Tibial nerve (tissue), 4 donors: ENCODE data around the gene B4GALT2.

Experiments
- EP300 ChIP-seq, 2 donors: sonication (generic); formaldehyde crosslinking; IDR thresholded peaks; one replicate each; pipeline ENCODE4 v1.6.1; 2017; ENCODE audit warnings: antibody characterized with exemption in 2 of 2, mild to moderate bottlenecking in 1 of 2
- POLR2A ChIP-seq, 2 donors: fragments of 450-650 bp; IDR thresholded peaks; one replicate each; pipeline ENCODE4 v1.6.1; 2017; ENCODE audit warnings: antibody characterized with exemption in 2 of 2, mild to moderate bottlenecking in 2 of 2, moderate library complexity in 2 of 2
- TF ChIP-seq, protein P1 (sequence below), 5 experiments: fragments of 200-600 bp in 3 of 5; fragments of 450-650 bp in 2 of 5; sonication (generic) in 3 of 5; IDR thresholded peaks; one replicate each; pipeline ENCODE4 v1.5.1; 2016 to 2019; ENCODE audit warnings: antibody characterized with exemption in 5 of 5, mild to moderate bottlenecking in 3 of 5, moderate library complexity in 2 of 5

DNA sequence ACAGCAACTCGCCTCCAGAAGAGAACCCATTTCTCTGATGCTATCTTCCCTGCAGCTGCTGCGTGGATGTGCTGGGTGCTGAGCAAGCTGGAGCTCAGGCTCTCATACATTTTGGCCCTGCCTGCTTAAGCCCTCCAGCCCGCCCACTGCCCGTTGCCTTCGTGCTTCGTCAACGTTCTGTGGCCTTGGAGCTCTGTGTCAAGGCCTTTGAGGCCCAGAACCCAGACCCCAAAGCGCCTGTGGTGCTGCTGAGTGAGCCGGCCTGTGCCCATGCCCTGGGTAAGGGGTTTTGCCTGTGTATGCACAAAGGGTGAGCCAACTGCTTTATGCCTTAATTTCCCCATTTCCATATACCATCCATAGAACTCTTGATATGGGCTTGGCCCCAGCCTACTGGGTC lies 8.1 kb upstream of the B4GALT2 start:
- TF ChIP-seq, protein P1, sequence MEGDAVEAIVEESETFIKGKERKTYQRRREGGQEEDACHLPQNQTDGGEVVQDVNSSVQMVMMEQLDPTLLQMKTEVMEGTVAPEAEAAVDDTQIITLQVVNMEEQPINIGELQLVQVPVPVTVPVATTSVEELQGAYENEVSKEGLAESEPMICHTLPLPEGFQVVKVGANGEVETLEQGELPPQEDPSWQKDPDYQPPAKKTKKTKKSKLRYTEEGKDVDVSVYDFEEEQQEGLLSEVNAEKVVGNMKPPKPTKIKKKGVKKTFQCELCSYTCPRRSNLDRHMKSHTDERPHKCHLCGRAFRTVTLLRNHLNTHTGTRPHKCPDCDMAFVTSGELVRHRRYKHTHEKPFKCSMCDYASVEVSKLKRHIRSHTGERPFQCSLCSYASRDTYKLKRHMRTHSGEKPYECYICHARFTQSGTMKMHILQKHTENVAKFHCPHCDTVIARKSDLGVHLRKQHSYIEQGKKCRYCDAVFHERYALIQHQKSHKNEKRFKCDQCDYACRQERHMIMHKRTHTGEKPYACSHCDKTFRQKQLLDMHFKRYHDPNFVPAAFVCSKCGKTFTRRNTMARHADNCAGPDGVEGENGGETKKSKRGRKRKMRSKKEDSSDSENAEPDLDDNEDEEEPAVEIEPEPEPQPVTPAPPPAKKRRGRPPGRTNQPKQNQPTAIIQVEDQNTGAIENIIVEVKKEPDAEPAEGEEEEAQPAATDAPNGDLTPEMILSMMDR (IDR thresholded peaks at IDR 0.05), result no peak
- TF ChIP-seq EP300 (IDR thresholded peaks at IDR 0.05), result no peak
- TF ChIP-seq POLR2A (IDR thresholded peaks at IDR 0.05), result no peak
